Endodermal cell (in vitro differentiated cells): ENCODE measurements around the gene NGEF. TPM values are rescaled to one million over a fixed set of nuclear protein-coding genes. Genes with fewer than 3 reads are reported as not detected.

Experiments
- DNase-seq: peaks from one replicate; pipeline ENCODE4 v3.0.0-alpha.2; 2017
- H3K27ac ChIP-seq: 2 replicates; pipeline ENCODE4 v1.5.1; 2013; ENCODE audit warnings: mild to moderate bottlenecking, low read depth, low read length, moderate library complexity
- H3K27me3 ChIP-seq: 2 replicates; pipeline ENCODE4 v1.6.1; 2013; ENCODE audit warnings: mild to moderate bottlenecking, low read length, moderate library complexity; ENCODE audit not compliant: insufficient read depth, control insufficient read depth, poor library complexity, severe bottlenecking
- H3K36me3 ChIP-seq: 2 replicates; pipeline ENCODE4 v1.7.0; 2013; ENCODE audit warnings: mild to moderate bottlenecking, low read length, moderate library complexity; ENCODE audit not compliant: control insufficient read depth, insufficient read depth
- H3K4me1 ChIP-seq: one replicate; pipeline ENCODE4 v1.7.0; 2013; ENCODE audit warnings: low read length; ENCODE audit not compliant: control insufficient read depth, insufficient read depth
- H3K4me3 ChIP-seq: 2 replicates; pipeline ENCODE4 v1.5.1; 2013; ENCODE audit warnings: mild to moderate bottlenecking, low read length, moderate library complexity
- H3K9ac ChIP-seq: 2 replicates; pipeline ENCODE4 v1.6.1; 2013; ENCODE audit warnings: mild to moderate bottlenecking, low read length, moderate library complexity; ENCODE audit not compliant: poor library complexity, severe bottlenecking; ENCODE audit errors: extremely low read depth
- H3K9me3 ChIP-seq: 2 replicates; pipeline ENCODE4 v1.6.1; 2013; ENCODE audit warnings: mild to moderate bottlenecking, low read length, moderate library complexity; ENCODE audit not compliant: control insufficient read depth
- H3K27ac Mint-ChIP-seq: 2 replicates; pipeline ENCODE4 v1.8.0; 2020; ENCODE audit warnings: mixed read lengths
- H3K27me3 Mint-ChIP-seq: 2 replicates; pipeline ENCODE4 v1.8.0; 2021; ENCODE audit warnings: mild to moderate bottlenecking, mixed read lengths; ENCODE audit not compliant: insufficient read depth
- H3K36me3 Mint-ChIP-seq: 2 replicates; pipeline ENCODE4 v1.8.0; 2020; ENCODE audit warnings: low read depth, mixed read lengths
- H3K4me1 Mint-ChIP-seq: 2 replicates; pipeline ENCODE4 v1.8.0; 2020; ENCODE audit warnings: mixed read lengths
- H3K4me3 Mint-ChIP-seq: 2 replicates; pipeline ENCODE4 v1.8.0; 2020; ENCODE audit warnings: mild to moderate bottlenecking, moderate library complexity, mixed read lengths
- H3K9me3 Mint-ChIP-seq: 2 replicates; pipeline ENCODE4 v1.8.0; 2020; ENCODE audit warnings: mild to moderate bottlenecking, mixed read lengths
- WGBS, 2 experiments: methylation state at CpG; one replicate each; pipeline versions ENCODE4 v1.1.5 to v1.1.7; 2013; ENCODE audit warnings: missing lambda C conversion rate in 2 of 2, mixed read lengths in 1 of 2; ENCODE audit not compliant: insufficient coverage in 1 of 2, insufficient read length in 1 of 2; 5-methylcytosine and 5-hydroxymethylcytosine counted together
- total RNA-seq, 2 donors: library from RNA; stranded (reverse); fragmentation: NEBNext Ultra II Directional in 1 of 2; extraction: Animal tissue kit (Norgen Biotek cat#: 25700) in 1 of 2; gene quantifications; 2 replicates in 1 of 2; 3 replicates in 1 of 2; pipeline ENCODE4 v1.2.1, GENCODE V29; 2021
- TF ChIP-seq, protein P1 (sequence below): fragments of 200-600 bp; sonication (generic); conservative IDR thresholded peaks from 2 replicates; pipeline ENCODE4 v1.5.0; 2021; ENCODE audit warnings: antibody characterized with exemption, mild to moderate bottlenecking

The NGEF gene
- total RNA-seq, 2 donors from 2014 or later: 1.8 to 2.9 TPM

DNA sequence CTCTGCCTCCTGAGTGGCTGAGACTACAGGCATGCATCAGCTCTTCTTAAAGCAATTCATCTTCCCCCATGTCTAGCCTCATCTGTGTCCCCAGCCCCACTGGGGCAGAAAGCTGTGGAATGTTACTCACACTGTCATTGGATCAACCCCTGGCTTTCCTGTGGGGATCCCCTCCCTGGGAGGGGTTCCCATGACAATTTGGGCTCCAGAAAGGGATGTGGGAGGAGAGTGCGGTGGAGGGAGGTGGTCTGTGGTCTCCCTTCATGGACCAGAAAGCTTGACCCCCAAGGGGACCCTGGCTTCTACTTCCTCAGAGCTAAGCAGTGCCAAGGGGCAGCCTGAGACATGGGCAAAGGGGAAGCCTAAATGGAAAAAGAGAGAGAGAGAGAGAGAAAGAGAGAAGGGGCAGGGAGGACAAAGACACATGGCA lies 1.3 kb downstream of the NGEF start:
- no peaks in the 10 kb centered on the region for H3K4me1 ChIP-seq
- H3K27ac Mint-ChIP-seq: no peak overlapping the region
- H3K4me3 Mint-ChIP-seq: no peak overlapping the region
- H3K9ac ChIP-seq: no peak overlapping the region
- H3K36me3 Mint-ChIP-seq: no peaks in the 10 kb centered on the region
- DNase-seq: peak; percentile 18
- no peak overlapping the region for H3K27ac ChIP-seq
- 96% methylated on average over 1 of the region's 1 CpG; no CpG with 5 or more reads in 1 of the 2 experiments for WGBS, 2 experiments
- H3K9me3 ChIP-seq: no peaks in the 10 kb centered on the region
- no peaks in the 10 kb centered on the region for H3K4me1 Mint-ChIP-seq
- H3K27me3 ChIP-seq: no peaks in the 10 kb centered on the region
- TF ChIP-seq, protein P1, sequence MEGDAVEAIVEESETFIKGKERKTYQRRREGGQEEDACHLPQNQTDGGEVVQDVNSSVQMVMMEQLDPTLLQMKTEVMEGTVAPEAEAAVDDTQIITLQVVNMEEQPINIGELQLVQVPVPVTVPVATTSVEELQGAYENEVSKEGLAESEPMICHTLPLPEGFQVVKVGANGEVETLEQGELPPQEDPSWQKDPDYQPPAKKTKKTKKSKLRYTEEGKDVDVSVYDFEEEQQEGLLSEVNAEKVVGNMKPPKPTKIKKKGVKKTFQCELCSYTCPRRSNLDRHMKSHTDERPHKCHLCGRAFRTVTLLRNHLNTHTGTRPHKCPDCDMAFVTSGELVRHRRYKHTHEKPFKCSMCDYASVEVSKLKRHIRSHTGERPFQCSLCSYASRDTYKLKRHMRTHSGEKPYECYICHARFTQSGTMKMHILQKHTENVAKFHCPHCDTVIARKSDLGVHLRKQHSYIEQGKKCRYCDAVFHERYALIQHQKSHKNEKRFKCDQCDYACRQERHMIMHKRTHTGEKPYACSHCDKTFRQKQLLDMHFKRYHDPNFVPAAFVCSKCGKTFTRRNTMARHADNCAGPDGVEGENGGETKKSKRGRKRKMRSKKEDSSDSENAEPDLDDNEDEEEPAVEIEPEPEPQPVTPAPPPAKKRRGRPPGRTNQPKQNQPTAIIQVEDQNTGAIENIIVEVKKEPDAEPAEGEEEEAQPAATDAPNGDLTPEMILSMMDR: no peak
- H3K4me3 ChIP-seq: no peak overlapping the region
- no peaks in the 10 kb centered on the region for H3K36me3 ChIP-seq
- no peaks in the 10 kb centered on the region for H3K9me3 Mint-ChIP-seq
- peaks cover 12% of the 10 kb centered on the region for H3K27me3 Mint-ChIP-seq

DNA sequence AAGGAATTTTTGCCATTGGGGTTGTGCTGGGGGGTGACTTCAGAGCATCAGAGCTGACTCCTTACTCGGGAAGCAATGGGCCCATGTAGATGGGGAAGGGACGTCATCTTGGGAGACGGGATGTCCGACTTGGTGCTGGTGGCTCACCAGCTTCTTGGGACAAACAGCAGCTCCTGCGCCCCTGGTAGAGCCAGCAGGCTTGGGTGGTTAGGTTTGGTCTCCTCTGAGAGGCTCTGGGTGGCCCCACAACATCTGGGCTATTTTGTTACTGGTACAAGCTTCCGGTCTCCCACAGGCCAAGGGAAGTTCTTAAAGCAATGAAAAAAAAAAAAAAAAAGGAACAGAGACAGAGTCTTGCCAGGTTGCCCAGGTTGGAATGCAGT lies 1.8 kb downstream of the NGEF start:
- no peak overlapping the region for H3K4me3 Mint-ChIP-seq
- no peak overlapping the region for H3K9ac ChIP-seq
- no peaks in the 10 kb centered on the region for H3K9me3 Mint-ChIP-seq
- no peaks in the 10 kb centered on the region for H3K27me3 ChIP-seq
- H3K27me3 Mint-ChIP-seq: peaks cover 10% of the 10 kb centered on the region
- H3K4me1 Mint-ChIP-seq: no peaks in the 10 kb centered on the region
- peak; percentile 18 for DNase-seq
- no peak overlapping the region for H3K4me3 ChIP-seq
- no peak overlapping the region for H3K27ac ChIP-seq
- 83 to 93% methylated on average over 2 to 6 of the region's 6 CpGs for WGBS, 2 experiments
- no peaks in the 10 kb centered on the region for H3K9me3 ChIP-seq
- H3K36me3 ChIP-seq: no peaks in the 10 kb centered on the region
- H3K36me3 Mint-ChIP-seq: no peaks in the 10 kb centered on the region
- TF ChIP-seq, protein P1: no peak
- no peak overlapping the region for H3K27ac Mint-ChIP-seq
- no peaks in the 10 kb centered on the region for H3K4me1 ChIP-seq

DNA sequence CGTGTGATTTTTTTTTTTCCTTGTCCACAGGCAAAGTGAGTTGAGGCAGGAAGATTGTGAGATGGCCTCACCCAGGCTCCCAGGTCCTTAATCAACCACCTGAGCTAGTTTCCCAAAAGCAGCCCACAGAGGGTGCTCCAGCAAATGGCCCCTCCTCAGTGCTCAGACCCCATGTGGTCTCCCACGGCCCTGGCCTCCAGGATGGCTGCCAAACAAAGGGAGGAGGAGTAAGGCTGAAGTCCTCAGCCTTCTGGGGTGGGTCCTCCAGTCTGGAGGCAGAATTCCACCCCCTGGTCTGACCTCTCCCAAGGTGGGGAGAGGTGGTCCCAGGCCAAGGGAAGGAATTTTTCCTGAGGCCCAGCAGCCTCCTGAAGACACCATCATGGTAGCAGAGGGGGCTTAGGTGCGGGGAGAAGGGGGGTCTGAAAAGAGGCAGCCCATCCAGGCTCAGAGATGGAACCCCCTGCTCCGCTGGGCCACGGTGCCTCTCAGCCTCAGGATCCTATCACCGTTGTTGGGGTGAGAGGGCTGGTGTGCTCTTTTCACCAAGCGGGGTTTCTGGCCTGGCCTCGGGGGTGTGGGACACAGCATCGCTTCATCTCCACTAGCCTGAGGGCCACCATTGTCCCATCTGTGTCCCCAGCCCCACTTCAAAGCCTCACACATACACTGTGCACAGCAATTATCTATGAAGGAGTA lies 2.3 kb downstream of the NGEF start:
- H3K9me3 Mint-ChIP-seq: no peaks in the 10 kb centered on the region
- no peak overlapping the region for H3K4me3 Mint-ChIP-seq
- 88 to 98% methylated on average over 5 to 9 of the region's 9 CpGs for WGBS, 2 experiments
- H3K36me3 ChIP-seq: no peaks in the 10 kb centered on the region
- H3K9me3 ChIP-seq: no peaks in the 10 kb centered on the region
- H3K9ac ChIP-seq: no peak overlapping the region
- no peak overlapping the region for H3K27ac Mint-ChIP-seq
- H3K27ac ChIP-seq: no peak overlapping the region
- H3K36me3 Mint-ChIP-seq: no peaks in the 10 kb centered on the region
- DNase-seq: peak; percentile 34
- H3K4me1 ChIP-seq: no peaks in the 10 kb centered on the region
- no peaks in the 10 kb centered on the region for H3K27me3 ChIP-seq
- H3K27me3 Mint-ChIP-seq: peaks cover 5% of the 10 kb centered on the region
- no peaks in the 10 kb centered on the region for H3K4me1 Mint-ChIP-seq
- TF ChIP-seq, protein P1: no peak
- no peak overlapping the region for H3K4me3 ChIP-seq
